GM12878 (cell line): Measurements from ENCODE around the gene STXBP5. TPM values are rescaled to one million over a fixed set of nuclear protein-coding genes. Genes with fewer than 3 reads are reported as not detected.

Source experiments
- ATAC-seq: fragments of 200-7000 bp; cut with Tn5 transposase; 3 replicates; pipeline ENCODE4 v1.9.1; 2020; ENCODE audit warnings: mild to moderate bottlenecking, moderate library complexity
- BruUV-seq: library from RNA; stranded (reverse); fragments of 400-500 nt; replicated peaks from 2 replicates; lab custom pipeline; 2021; lab: Mats Ljungman, UMichigan
- CTCF ChIA-PET: fragments of 300-600 bp; sonication (Branson Sonifier 250); formaldehyde crosslinking; extraction: SDS; loops from one replicate; lab custom pipeline; 2021; ENCODE audit warnings: inconsistent platforms; lab: Yijun Ruan, JAX
- POLR2A ChIA-PET: fragments of 350-600 bp; formaldehyde crosslinking; extraction: SDS; loops from one replicate; lab custom pipeline; 2021; ENCODE audit warnings: inconsistent platforms; lab: Charles Lee
- RAD21 ChIA-PET: fragments of 300-600 bp; sonication (Branson Sonifier 250); formaldehyde crosslinking; loops from one replicate; lab custom pipeline; 2023; ENCODE audit warnings: antibody characterized with exemption; ENCODE audit not compliant: unreplicated experiment; lab: Charles Lee
- SMC1A ChIA-PET: fragments of 300-600 bp; sonication (Branson Sonifier 250); formaldehyde crosslinking; loops from one replicate; lab custom pipeline; 2023; ENCODE audit not compliant: unreplicated experiment, uncharacterized antibody; lab: Charles Lee
- DNase-seq: peaks from one replicate; pipeline ENCODE4 v3.0.0-alpha.2; 2011; ENCODE audit warnings: low read depth, low spot score
- FAIRE-seq: peaks from 3 replicates; lab custom pipeline; 2011; peaks lifted over from hg19 to GRCh38; lab: Jason Lieb, UNC
- H2AFZ ChIP-seq: 2 replicates; pipeline ENCODE4 v1.6.0; 2011; ENCODE audit warnings: low read depth, low read length, control low read depth; ENCODE audit not compliant: control insufficient read depth
- H3K27ac ChIP-seq: 2 replicates; pipeline ENCODE4 v1.5.1; 2011; ENCODE audit warnings: control low read depth; ENCODE audit not compliant: control insufficient read depth, insufficient read depth
- H3K27me3 ChIP-seq, 2 experiments: replicated peaks in 1 of 2; 2 replicates each; pipeline versions ENCODE4 v1.6.0 to v1.6.1; 2011; ENCODE audit warnings: low read length in 1 of 2; ENCODE audit not compliant: control insufficient read depth in 2 of 2, insufficient read depth in 2 of 2
- H3K36me3 ChIP-seq, 2 experiments: 2 replicates each; pipeline ENCODE4 v1.5.1; 2011; ENCODE audit warnings: low read length in 1 of 2; ENCODE audit not compliant: control insufficient read depth in 2 of 2, insufficient read depth in 2 of 2
- H3K4me1 ChIP-seq: 2 replicates; pipeline ENCODE4 v1.6.1; 2011; ENCODE audit warnings: mild to moderate bottlenecking, low read length, moderate library complexity, mixed read lengths; ENCODE audit not compliant: control insufficient read depth, insufficient read depth
- H3K4me2 ChIP-seq: 2 replicates; pipeline ENCODE4 v1.6.0; 2011; ENCODE audit warnings: control low read depth; ENCODE audit not compliant: control insufficient read depth, insufficient read depth
- H3K4me3 ChIP-seq: fragments of 200-600 bp; sonication (generic); 2 replicates; pipeline ENCODE4 v1.5.1; 2016
- H3K79me2 ChIP-seq: 2 replicates; pipeline ENCODE4 v1.6.0; 2011; ENCODE audit warnings: low read length; ENCODE audit not compliant: control insufficient read depth, insufficient read depth
- H3K9ac ChIP-seq: 2 replicates; pipeline ENCODE4 v1.8.0; 2011; ENCODE audit warnings: low read length, control low read depth, mixed read lengths; ENCODE audit not compliant: control insufficient read depth, insufficient read depth
- H3K9me3 ChIP-seq: replicated peaks from 3 replicates; pipeline ENCODE4 v1.5.1; 2011; ENCODE audit warnings: mild to moderate bottlenecking, low read length; ENCODE audit not compliant: control insufficient read depth, insufficient read depth
- H4K20me1 ChIP-seq: 2 replicates; pipeline ENCODE4 v1.6.0; 2011; ENCODE audit not compliant: control insufficient read depth, insufficient read depth
- BACH1 ChIP-seq: fragments of 450-650 bp; IDR thresholded peaks from 2 replicates; pipeline ENCODE4 v1.6.1; 2017; ENCODE audit warnings: mild to moderate bottlenecking, borderline replicate concordance
- CUX1 ChIP-seq: IDR thresholded peaks from 2 replicates; pipeline ENCODE4 v1.6.1; 2012; ENCODE audit warnings: improper control_type of control experiment, low read depth, low read length; ENCODE audit not compliant: insufficient replicate concordance
- JUNB ChIP-seq: IDR thresholded peaks from 2 replicates; pipeline ENCODE4 v1.6.1; 2016; ENCODE audit warnings: antibody characterized with exemption, mild to moderate bottlenecking
- NFYA ChIP-seq: IDR thresholded peaks from 2 replicates; pipeline ENCODE4 v1.6.1; 2011; ENCODE audit warnings: low read depth, mild to moderate bottlenecking, low read length, improper control_type of control experiment, borderline replicate concordance
- NR2C2 ChIP-seq: IDR thresholded peaks from 2 replicates; pipeline ENCODE4 v1.6.1; 2011; ENCODE audit warnings: borderline replicate concordance, low read depth; ENCODE audit not compliant: control insufficient read depth, insufficient read length
- SIN3A ChIP-seq: IDR thresholded peaks from 2 replicates; pipeline ENCODE4 v1.6.1; 2012; ENCODE audit warnings: low read depth, low read length, improper control_type of control experiment
- SIX5 ChIP-seq: IDR thresholded peaks from 2 replicates; pipeline ENCODE4 v1.6.1; 2011; ENCODE audit warnings: mild to moderate bottlenecking, low read depth, low read length, moderate library complexity; ENCODE audit not compliant: severe bottlenecking
- SMARCA5 ChIP-seq: fragments of 450-650 bp; IDR thresholded peaks from 2 replicates; pipeline ENCODE4 v1.6.1; 2017; ENCODE audit warnings: mild to moderate bottlenecking
- SMC3 ChIP-seq: IDR thresholded peaks from 2 replicates; pipeline ENCODE4 v1.6.1; 2011; ENCODE audit warnings: low read length, improper control_type of control experiment, borderline replicate concordance
- STAT3 ChIP-seq: IDR thresholded peaks from 2 replicates; pipeline ENCODE4 v1.6.1; 2011; ENCODE audit warnings: low read depth, low read length, improper control_type of control experiment
- SUZ12 ChIP-seq: fragments of 200-600 bp; sonication (generic); IDR thresholded peaks from one replicate; pipeline ENCODE4 v1.6.1; 2018; ENCODE audit warnings: antibody characterized with exemption, mild to moderate bottlenecking; ENCODE audit not compliant: unreplicated experiment
- TAF1 ChIP-seq: IDR thresholded peaks from 2 replicates; pipeline ENCODE4 v1.6.1; 2011; ENCODE audit warnings: mild to moderate bottlenecking, low read depth, low read length, borderline replicate concordance
- WRNIP1 ChIP-seq: IDR thresholded peaks from 2 replicates; pipeline ENCODE4 v1.6.1; 2011; ENCODE audit warnings: low read depth, low read length, improper control_type of control experiment, borderline replicate concordance
- ZNF622 ChIP-seq: fragments of 450-650 bp; IDR thresholded peaks from 2 replicates; pipeline ENCODE4 v1.6.1; 2017; ENCODE audit warnings: mild to moderate bottlenecking, inconsistent platforms
- WGBS: methylation state at CpG from one replicate; pipeline ENCODE4 v1.1.6; 2016; ENCODE audit warnings: low lambda C conversion rate; ENCODE audit not compliant: insufficient replicate concordance, insufficient coverage; ENCODE audit errors: missing lambda C conversion rate; 5-methylcytosine and 5-hydroxymethylcytosine counted together
- in situ Hi-C: fragments of 300-500 bp; cut with MboI; formaldehyde crosslinking; loops from 9 replicates; pipeline ENCODE4 v1.14.3; 2018; ENCODE audit warnings: mixed read lengths
- intact Hi-C: fragments of 100-400 bp; cut with micrococcal nuclease; formaldehyde crosslinking; loops from one replicate; pipeline ENCODE4 v1.14.2; 2022; ENCODE audit not compliant: unreplicated experiment
- polyA plus RNA-seq, 11 experiments: library from polyadenylated mRNA; depleted of rRNA in 4 of 11; unstranded in 6 of 11; stranded (reverse) in 5 of 11; fragments of >200 nt; fragmentation: Nextera tagmentation in 4 of 11; fragmentation: Illumina TruSeq in 1 of 11; extraction: Ambion mirVana in 4 of 11; extraction: Trizol in 1 of 11; gene quantifications; 1 replicate in 1 of 11; 2 replicates in 10 of 11; pipeline versions ENCODE4 v1.2.1 to v1.2.3, GENCODE V29; 2011 to 2016; ENCODE audit warnings: inconsistent platforms in 2 of 11, missing spikeins in 2 of 11, low read depth in 1 of 11
- total RNA-seq, 4 experiments: library from RNA; depleted of rRNA in 3 of 4; stranded (reverse); fragments of >200 nt in 3 of 4; fragmentation: Illumina TruSeq in 1 of 4; extraction: Trizol in 1 of 4; gene quantifications; 2 replicates each; pipeline versions ENCODE4 v1.2.1 to v1.2.3, GENCODE V29; 2013 to 2021
- TF ChIP-seq, protein P1 (sequence below): IDR thresholded peaks from 2 replicates; pipeline ENCODE4 v1.6.1; 2012; ENCODE audit warnings: mild to moderate bottlenecking, low read depth, low read length
- TF ChIP-seq, protein P2 (sequence below): fragments of 450-650 bp; IDR thresholded peaks from 2 replicates; pipeline ENCODE4 v1.6.1; 2016; ENCODE audit warnings: mild to moderate bottlenecking

Gene STXBP5
- total and polyA plus RNA-seq, 10 of the 15 experiments (the other 5 are each of a cell fraction or from before 2014, with no cell fraction given), result 1.4 to 13.2 (median 8.4) TPM

- in situ Hi-C loops (no loop called here), intact Hi-C loops (no loop called here)
- Histone ChIP-seq H4K20me1 (no peaks in the 10 kb centered on the region), H3K4me3 (no peak overlapping the region), H3K36me3 (no peaks in the 10 kb centered on the region), H3K9me3 (no peaks in the 10 kb centered on the region), H3K79me2 (no peaks in the 10 kb centered on the region), H3K27ac (no peak overlapping the region), H3K27me3 (peaks cover 0 to under 1% of the 10 kb centered on the region in 2 experiments; a peak in 1 of 4 replicates), H3K4me1 (no peaks in the 10 kb centered on the region), H2AFZ (no peak overlapping the region), H3K4me2 (no peak overlapping the region), H3K9ac (no peak overlapping the region)
- ChIA-PET CTCF (no interaction called here), SMC1A (no interaction called here), RAD21 (no interaction called here), POLR2A (no interaction called here)
- no peak for FAIRE-seq
- 4% methylated on average over 1 of the region's 1 CpG for WGBS
- no TSS peak for BruUV-seq
- ATAC-seq, result no peak
- no peak for DNase-seq
- TF ChIP-seq, protein P1, sequence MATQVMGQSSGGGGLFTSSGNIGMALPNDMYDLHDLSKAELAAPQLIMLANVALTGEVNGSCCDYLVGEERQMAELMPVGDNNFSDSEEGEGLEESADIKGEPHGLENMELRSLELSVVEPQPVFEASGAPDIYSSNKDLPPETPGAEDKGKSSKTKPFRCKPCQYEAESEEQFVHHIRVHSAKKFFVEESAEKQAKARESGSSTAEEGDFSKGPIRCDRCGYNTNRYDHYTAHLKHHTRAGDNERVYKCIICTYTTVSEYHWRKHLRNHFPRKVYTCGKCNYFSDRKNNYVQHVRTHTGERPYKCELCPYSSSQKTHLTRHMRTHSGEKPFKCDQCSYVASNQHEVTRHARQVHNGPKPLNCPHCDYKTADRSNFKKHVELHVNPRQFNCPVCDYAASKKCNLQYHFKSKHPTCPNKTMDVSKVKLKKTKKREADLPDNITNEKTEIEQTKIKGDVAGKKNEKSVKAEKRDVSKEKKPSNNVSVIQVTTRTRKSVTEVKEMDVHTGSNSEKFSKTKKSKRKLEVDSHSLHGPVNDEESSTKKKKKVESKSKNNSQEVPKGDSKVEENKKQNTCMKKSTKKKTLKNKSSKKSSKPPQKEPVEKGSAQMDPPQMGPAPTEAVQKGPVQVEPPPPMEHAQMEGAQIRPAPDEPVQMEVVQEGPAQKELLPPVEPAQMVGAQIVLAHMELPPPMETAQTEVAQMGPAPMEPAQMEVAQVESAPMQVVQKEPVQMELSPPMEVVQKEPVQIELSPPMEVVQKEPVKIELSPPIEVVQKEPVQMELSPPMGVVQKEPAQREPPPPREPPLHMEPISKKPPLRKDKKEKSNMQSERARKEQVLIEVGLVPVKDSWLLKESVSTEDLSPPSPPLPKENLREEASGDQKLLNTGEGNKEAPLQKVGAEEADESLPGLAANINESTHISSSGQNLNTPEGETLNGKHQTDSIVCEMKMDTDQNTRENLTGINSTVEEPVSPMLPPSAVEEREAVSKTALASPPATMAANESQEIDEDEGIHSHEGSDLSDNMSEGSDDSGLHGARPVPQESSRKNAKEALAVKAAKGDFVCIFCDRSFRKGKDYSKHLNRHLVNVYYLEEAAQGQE, result no peak
- no peak for TF ChIP-seq BACH1
- no peak for TF ChIP-seq NR2C2
- no peak for TF ChIP-seq CUX1
- TF ChIP-seq SMC3, result no peak
- no peak for TF ChIP-seq NFYA
- no peak for TF ChIP-seq SUZ12
- TF ChIP-seq WRNIP1, result no peak
- no peak for TF ChIP-seq STAT3
- no peak for TF ChIP-seq SIX5
- TF ChIP-seq SIN3A, result no peak
- no peak for TF ChIP-seq ZNF622
- TF ChIP-seq, protein P2, sequence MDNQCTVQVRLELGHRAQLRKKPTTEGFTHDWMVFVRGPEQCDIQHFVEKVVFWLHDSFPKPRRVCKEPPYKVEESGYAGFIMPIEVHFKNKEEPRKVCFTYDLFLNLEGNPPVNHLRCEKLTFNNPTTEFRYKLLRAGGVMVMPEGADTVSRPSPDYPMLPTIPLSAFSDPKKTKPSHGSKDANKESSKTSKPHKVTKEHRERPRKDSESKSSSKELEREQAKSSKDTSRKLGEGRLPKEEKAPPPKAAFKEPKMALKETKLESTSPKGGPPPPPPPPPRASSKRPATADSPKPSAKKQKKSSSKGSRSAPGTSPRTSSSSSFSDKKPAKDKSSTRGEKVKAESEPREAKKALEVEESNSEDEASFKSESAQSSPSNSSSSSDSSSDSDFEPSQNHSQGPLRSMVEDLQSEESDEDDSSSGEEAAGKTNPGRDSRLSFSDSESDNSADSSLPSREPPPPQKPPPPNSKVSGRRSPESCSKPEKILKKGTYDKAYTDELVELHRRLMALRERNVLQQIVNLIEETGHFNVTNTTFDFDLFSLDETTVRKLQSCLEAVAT, result no peak
- TF ChIP-seq SMARCA5, result no peak
- no peak for TF ChIP-seq JUNB
- TF ChIP-seq TAF1, result no peak
These were observed 49.8 kb upstream of the STXBP5 start for GRCh38 chr6:147154454-147154853.
